Retinal pigment epithelial cell (primary cell): Measurements from ENCODE around the gene DCP2.

Experiments used
- DNase-seq: peaks from one replicate; pipeline ENCODE4 v3.0.0-alpha.2; 2010; ENCODE audit warnings: low read depth
- H3K4me3 ChIP-seq: 2 replicates; pipeline ENCODE4 v1.5.1; 2011; ENCODE audit warnings: mild to moderate bottlenecking, low read length, control low read depth, moderate library complexity
- CTCF ChIP-seq: conservative IDR thresholded peaks from 2 replicates; pipeline ENCODE4 v1.5.1; 2011; ENCODE audit warnings: low read depth, low read length, control low read depth, inconsistent platforms

The DCP2 gene

GRCh38 chr5:112976432-112977309, at the start of gene DCP2:
Gene DCP2, plus strand, starts transcription at chr5:112976798. Its CDS starts 136 bp downstream, at chr5:112976934.
- TF ChIP-seq CTCF: no peak
- peak within 1 kb of the TSS; percentile 96 for H3K4me3 ChIP-seq
- DNase-seq: peak; percentile 99

- no peak for DNase-seq
- no peak for TF ChIP-seq CTCF
- H3K4me3 ChIP-seq: no peak overlapping the region
Measured at GRCh38 chr5:112929336-112930081, 47.1 kb upstream of the DCP2 start.

- no peak for TF ChIP-seq CTCF
- H3K4me3 ChIP-seq: no peak overlapping the region
- no peak for DNase-seq
Measured at GRCh38 chr5:112930082-112930344, 46.6 kb upstream of the DCP2 start.

GRCh38 chr5:112931473-112931872, 45.1 kb upstream of the DCP2 start:
- no peak for TF ChIP-seq CTCF
- no peak overlapping the region for H3K4me3 ChIP-seq
- no peak for DNase-seq

- no peak overlapping the region for H3K4me3 ChIP-seq
- no peak for TF ChIP-seq CTCF
- DNase-seq: no peak
Measured at GRCh38 chr5:112933105-112933504, 43.5 kb upstream of the DCP2 start.

- DNase-seq: no peak
- H3K4me3 ChIP-seq: no peak overlapping the region
- no peak for TF ChIP-seq CTCF
Measured at GRCh38 chr5:112933651-112934365, 42.8 kb upstream of the DCP2 start.
